Peyer's patch (tissue), 4 donors: ENCODE measurements around the gene NBPF4.

ENCODE experiments used
- CTCF ChIP-seq, 6 experiments: fragments of 450-650 bp in 4 of 6; fragments of 200-600 bp in 2 of 6; sonication (generic) in 1 of 6; IDR thresholded peaks; one replicate each; pipeline ENCODE4 v1.5.1; 2017 to 2019; ENCODE audit warnings: antibody characterized with exemption in 6 of 6, mild to moderate bottlenecking in 3 of 6, moderate library complexity in 1 of 6
- POLR2A ChIP-seq, 2 donors: fragments of 450-650 bp; IDR thresholded peaks; one replicate each; pipeline ENCODE4 v1.5.1; 2017; ENCODE audit warnings: antibody characterized with exemption in 2 of 2, mild to moderate bottlenecking in 2 of 2, moderate library complexity in 2 of 2

- TF ChIP-seq CTCF (IDR thresholded peaks at IDR 0.05) = no peak
- TF ChIP-seq POLR2A (IDR thresholded peaks at IDR 0.05) = peak; percentile 60 to 76
These were observed 43.8 kb downstream of the NBPF4 start, which contains the start of gene SLC25A24 for GRCh38 chr1:108199781-108200686.
